Right cardiac atrium (tissue), 5 donors: ENCODE results near the gene PPP1R3F. TPM values are rescaled to one million over a fixed set of nuclear protein-coding genes. Genes with fewer than 3 reads are reported as not detected.

Experiments
- ATAC-seq, 2 donors: fragments of 200-7000 bp; cut with Tn5 transposase; one replicate each; pipeline versions ENCODE4 v1.8.0 to v1.9.1; 2020; ENCODE audit warnings: moderate library complexity in 2 of 2, mild to moderate bottlenecking in 1 of 2
- DNase-seq, 3 donors: peaks; one replicate each; pipeline ENCODE4 v3.0.0-alpha.2; 2020
- H3K27ac ChIP-seq: one replicate; pipeline ENCODE4 v1.5.1; 2013; ENCODE audit warnings: mild to moderate bottlenecking, low read length, control low read depth, moderate library complexity
- H3K27me3 ChIP-seq: one replicate; pipeline ENCODE4 v1.6.1; 2013; ENCODE audit not compliant: control insufficient read depth, insufficient read depth
- H3K4me1 ChIP-seq: one replicate; pipeline ENCODE4 v1.6.1; 2013; ENCODE audit warnings: low read length; ENCODE audit not compliant: control insufficient read depth, insufficient read depth
- H3K4me3 ChIP-seq: one replicate; pipeline ENCODE4 v1.5.1; 2013; ENCODE audit warnings: low read length, control low read depth
- H3K9me3 ChIP-seq: one replicate; pipeline ENCODE4 v1.6.1; 2013; ENCODE audit warnings: low read length; ENCODE audit not compliant: control insufficient read depth
- WGBS: extraction: QIAGEN DNeasy Blood & Tissue Kit; methylation state at CpG from one replicate; pipeline ENCODE4 v1.1.7; 2013; 5-methylcytosine and 5-hydroxymethylcytosine counted together
- intact Hi-C, 4 donors: fragments of 100-400 bp; cut with DNase I; formaldehyde crosslinking; loops; one replicate each; pipeline versions ENCODE4 v1.11.0 to v1.14.0; 2022 to 2023
- polyA plus RNA-seq: library from polyadenylated mRNA; stranded (reverse); fragments of 200-250 nt; gene quantifications from one replicate; pipeline ENCODE4 v1.2.3, GENCODE V29; 2013
- total RNA-seq, 4 donors: library from RNA; stranded (reverse); fragmentation: NEBNext Ultra II Directional; extraction: Animal tissue kit (Norgen Biotek cat#: 25700); gene quantifications; one replicate each; pipeline ENCODE4 v1.2.1, GENCODE V29; 2021
- donor health status: healthy with polysubstance abuse.
- donor health status: DM: no; HTN: yes; CAD: no.
- donor health status: DM: no; HTN: no; CAD: no.
- donor health status: DM: no; HTN: yes; CAD: no; lungs with severe emphysema.
- donor health status: DM: yes; HTN: yes; CAD: no.

Gene PPP1R3F
- total and polyA plus RNA-seq, 5 donors: 23.5 to 29.3 (median 25.1) TPM

DNA sequence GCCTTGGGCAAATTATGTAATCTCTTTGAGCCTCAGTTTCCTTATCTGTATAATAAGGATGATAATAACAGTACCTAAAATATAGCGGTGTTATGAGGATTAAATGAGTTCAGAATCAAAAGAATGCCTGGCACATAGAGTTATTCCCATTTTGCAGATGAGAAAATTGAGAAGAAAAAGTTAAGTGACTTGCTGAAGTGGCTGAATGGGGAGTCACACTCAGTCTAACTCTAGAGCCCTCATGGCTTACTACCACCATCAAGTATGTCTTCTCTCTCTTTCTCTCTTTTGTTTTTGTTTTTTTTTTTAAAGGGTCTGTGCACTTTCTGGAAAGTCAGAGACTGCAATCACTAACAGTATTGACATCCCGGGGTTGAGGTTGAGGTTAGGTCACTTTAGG is 37.1 kb upstream of the PPP1R3F start:
- ATAC-seq (no peak), DNase-seq (no peak)
- H3K4me1 ChIP-seq: no peaks in the 10 kb centered on the region
- WGBS: 97% methylated on average over 2 of the region's 2 CpGs
- no peaks in the 10 kb centered on the region for H3K9me3 ChIP-seq
- H3K4me3 ChIP-seq: no peak overlapping the region
- no peaks in the 10 kb centered on the region for H3K27me3 ChIP-seq
- H3K27ac ChIP-seq: no peak overlapping the region
- intact Hi-C loops: no loop called here

DNA sequence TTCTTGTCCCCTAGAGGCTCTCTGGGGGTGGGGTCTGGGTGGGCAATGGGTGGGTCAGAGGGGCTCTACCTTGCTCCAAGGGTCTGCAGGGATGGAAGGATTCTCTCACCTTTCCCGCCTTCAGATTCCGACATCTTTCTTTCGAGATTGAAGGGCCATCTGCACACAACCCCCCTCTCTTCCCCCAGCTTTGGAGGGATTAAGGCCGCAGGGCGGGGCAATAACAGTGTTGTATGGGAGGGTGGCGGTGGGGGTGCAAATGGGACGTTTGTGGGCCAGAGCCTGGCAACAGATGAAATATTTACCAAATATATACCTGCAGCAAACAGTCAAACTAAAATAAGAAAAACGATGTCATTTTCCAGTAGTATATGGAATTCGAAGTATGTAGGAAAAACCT is 36.4 kb upstream of the PPP1R3F start, which contains the start of gene CACNA1F:
CACNA1F (minus strand) TSS at position 165 of the 400 bp plus-strand sequence; CDS start at position 134, 31 bp downstream.
- 89% methylated on average over 9 of the region's 9 CpGs for WGBS
- no peak for DNase-seq

DNA sequence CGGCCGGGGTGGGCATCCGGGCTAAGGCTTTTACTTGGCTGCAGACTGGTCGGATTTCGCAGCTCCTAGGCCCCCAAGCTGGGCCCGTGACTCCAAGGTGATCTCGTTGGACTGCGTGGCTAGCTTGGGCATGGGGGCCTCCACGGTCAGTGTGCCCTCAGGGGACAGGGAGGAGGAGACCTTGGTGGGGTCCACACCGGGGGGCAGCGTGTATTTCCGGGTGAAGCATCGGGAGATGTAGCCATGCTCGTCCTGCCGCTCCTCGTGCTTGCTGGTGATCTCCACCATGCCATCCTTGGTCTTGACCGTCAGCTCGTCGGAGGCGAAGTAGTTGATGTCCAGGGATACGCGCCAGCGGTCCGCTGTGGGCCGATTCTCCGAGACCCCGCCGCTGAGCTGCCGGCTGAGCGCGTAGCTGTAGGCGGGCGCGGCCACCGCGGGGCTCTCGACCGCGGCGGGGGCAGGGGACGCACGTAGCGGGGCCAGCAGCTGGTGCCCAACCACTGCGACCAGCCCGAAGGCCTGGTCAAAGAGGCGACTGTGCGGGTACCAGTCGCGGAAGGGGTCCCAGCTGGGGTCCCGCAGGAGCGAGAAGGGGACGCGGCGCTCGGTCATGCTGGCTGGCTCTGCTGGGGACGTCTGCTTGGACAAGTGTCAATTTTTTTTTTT is 35.6 kb upstream of the PPP1R3F start:
- intact Hi-C loops: no loop called here
- 29% methylated on average over 55 of the region's 56 CpGs for whole genome bisulfite sequencing
- no peaks in the 10 kb centered on the region for H3K27me3 ChIP-seq
- no peaks in the 10 kb centered on the region for H3K4me1 ChIP-seq
- H3K4me3 ChIP-seq: peak overlapping the region; percentile 42
- DNase-seq (no peak), ATAC-seq (no peak)
- no peaks in the 10 kb centered on the region for H3K9me3 ChIP-seq
- H3K27ac ChIP-seq: no peak overlapping the region

More for the DNA sequence above, 36.4 kb upstream of the PPP1R3F start, which contains the start of gene CACNA1F:
- intact Hi-C loops: no loop called here
- ATAC-seq: no peak
- H3K9me3 ChIP-seq: no peaks in the 10 kb centered on the region
- peak within 1 kb of the TSS; percentile 42 for H3K4me3 ChIP-seq
- no peaks in the 10 kb centered on the region for H3K27me3 ChIP-seq
- H3K27ac ChIP-seq: no peak within 1 kb of the TSS
- H3K4me1 ChIP-seq: no peaks in the 10 kb centered on the region

DNA sequence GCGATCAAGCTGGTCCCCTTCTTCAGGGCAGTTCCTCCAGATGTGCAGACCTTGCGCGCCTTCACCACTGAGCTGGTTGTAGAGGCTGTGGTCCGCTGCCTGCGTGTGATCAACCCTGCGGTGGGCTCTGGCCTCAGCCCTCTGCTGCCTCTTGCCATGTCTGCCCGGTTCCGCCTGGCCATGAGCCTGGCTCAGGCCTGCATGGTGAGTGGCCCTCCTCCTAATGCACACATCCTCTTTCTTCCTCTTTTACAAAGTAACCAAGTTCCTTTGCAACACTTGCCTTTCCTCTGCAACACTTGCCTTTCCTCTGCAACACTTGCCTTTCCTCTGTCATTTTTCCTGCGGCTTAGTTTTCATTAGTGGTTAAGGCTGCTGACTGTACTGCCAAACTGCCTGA is 32.5 kb upstream of the PPP1R3F start:
- no peaks in the 10 kb centered on the region for H3K9me3 ChIP-seq
- no peaks in the 10 kb centered on the region for H3K27me3 ChIP-seq
- H3K27ac ChIP-seq: no peak overlapping the region
- ATAC-seq (no peak), DNase-seq (no peak)
- intact Hi-C loops: no loop called here
- WGBS: 74% methylated on average over 9 of the region's 9 CpGs
- H3K4me3 ChIP-seq: no peak overlapping the region
- H3K4me1 ChIP-seq: no peaks in the 10 kb centered on the region

DNA sequence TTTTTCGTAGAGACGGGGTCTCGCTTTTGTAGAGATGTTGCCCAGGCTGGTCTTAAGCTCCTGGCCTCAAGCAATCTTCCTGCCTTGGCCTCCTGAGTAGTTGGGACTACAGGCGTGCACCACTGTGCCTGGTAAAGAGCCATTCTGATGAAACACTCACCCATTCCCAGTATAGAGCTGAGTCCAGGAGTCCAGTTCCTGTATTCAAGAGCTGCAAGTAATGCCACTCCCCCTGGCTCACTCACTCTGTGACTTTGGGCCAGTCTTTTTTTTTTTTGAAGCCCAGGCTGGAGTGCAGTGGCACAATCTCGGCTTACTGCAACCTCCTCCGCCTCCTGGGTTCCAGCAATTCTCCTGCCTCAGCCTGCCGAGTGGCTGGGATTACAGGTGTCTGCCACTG is 30.9 kb upstream of the PPP1R3F start:
- Histone ChIP-seq H3K4me3 (no peak overlapping the region), H3K9me3 (no peaks in the 10 kb centered on the region), H3K27me3 (no peaks in the 10 kb centered on the region), H3K4me1 (no peaks in the 10 kb centered on the region), H3K27ac (no peak overlapping the region)
- DNase-seq: no peak
- no peak for ATAC-seq
- WGBS: 78% methylated on average over 7 of the region's 7 CpGs
- intact Hi-C loops: no loop called here

DNA sequence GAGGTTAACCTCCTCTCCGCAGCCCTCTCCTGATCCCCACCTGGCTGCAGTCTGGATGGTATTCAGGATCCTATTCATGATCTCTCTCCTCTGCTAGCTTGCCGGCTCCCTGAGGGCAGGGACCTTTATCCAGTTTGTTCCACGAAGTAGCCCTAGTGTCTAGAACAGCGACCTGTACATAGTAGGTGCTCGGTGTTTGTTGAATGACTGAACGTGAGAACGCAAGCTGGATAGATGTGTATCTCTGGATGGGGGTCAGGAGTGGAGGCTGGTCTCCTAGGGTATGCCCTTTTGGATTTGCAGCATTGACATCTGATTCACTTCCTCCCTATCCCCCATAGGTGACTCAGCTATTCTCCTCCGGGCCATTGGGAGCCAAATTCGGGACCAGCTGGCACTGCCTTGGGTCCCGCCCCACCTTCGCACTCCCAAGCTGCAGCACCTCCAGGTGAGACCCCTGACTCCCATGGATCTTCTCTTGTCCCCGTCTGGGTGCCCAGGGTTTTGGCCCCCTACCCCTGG is 27.0 kb upstream of the PPP1R3F start:
- no peaks in the 10 kb centered on the region for H3K4me1 ChIP-seq
- H3K27ac ChIP-seq: no peak overlapping the region
- ATAC-seq (no peak), DNase-seq (no peak)
- H3K27me3 ChIP-seq: no peaks in the 10 kb centered on the region
- 92% methylated on average over 12 of the region's 12 CpGs for WGBS
- H3K9me3 ChIP-seq: no peaks in the 10 kb centered on the region
- intact Hi-C loops: no loop called here
- no peak overlapping the region for H3K4me3 ChIP-seq

DNA sequence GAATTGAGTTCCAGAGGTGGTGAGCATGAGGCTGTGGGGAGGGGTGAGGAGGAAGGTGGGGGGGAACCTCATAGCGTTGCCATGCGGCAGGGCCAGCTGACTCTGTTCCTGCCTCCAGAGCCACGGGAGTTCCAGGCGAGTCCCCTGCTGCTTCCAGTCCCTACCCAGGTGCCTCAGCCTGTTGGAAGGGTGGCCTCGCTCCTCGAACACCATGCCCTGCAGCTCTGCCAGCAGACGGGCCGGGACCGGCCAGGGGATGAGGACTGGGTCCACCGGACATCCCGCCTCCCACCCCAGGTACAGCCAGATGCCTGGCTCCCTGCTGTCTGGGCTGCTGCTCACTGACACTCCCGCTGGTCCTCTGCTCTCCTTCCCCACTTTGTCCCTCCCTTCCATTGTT is 26.4 kb upstream of the PPP1R3F start:
- H3K4me3 ChIP-seq: no peak overlapping the region
- no peaks in the 10 kb centered on the region for H3K27me3 ChIP-seq
- no peaks in the 10 kb centered on the region for H3K4me1 ChIP-seq
- DNase-seq (no peak), ATAC-seq (no peak)
- intact Hi-C loops: no loop called here
- 87% methylated on average over 12 of the region's 12 CpGs for WGBS
- no peak overlapping the region for H3K27ac ChIP-seq
- no peaks in the 10 kb centered on the region for H3K9me3 ChIP-seq

DNA sequence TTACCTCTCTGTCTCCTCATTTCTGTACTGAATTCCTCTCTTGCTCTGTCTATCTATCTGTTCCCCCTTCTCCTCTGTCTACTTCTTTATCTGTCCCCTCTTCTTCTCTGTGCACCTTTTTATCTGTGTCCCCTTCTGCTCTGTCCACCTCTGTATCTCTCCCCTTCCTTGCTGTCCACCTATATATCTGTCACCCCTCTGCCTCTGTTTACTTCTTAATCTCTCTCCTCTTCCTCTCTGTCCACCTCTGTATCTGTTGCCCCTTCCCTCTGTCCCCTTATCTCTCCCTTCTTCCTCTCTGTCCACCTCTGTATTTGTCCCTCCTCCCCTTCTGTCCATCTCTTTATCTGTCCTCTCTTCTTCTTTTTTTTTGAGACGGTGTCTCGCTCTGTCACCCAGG is 25.4 kb upstream of the PPP1R3F start:
- Histone ChIP-seq H3K4me3 (no peak overlapping the region), H3K9me3 (no peaks in the 10 kb centered on the region), H3K27me3 (no peaks in the 10 kb centered on the region), H3K4me1 (no peaks in the 10 kb centered on the region), H3K27ac (no peak overlapping the region)
- no peak for ATAC-seq
- no peak for DNase-seq
- WGBS: 87% methylated on average over 2 of the region's 2 CpGs
- intact Hi-C loops: no loop called here

DNA sequence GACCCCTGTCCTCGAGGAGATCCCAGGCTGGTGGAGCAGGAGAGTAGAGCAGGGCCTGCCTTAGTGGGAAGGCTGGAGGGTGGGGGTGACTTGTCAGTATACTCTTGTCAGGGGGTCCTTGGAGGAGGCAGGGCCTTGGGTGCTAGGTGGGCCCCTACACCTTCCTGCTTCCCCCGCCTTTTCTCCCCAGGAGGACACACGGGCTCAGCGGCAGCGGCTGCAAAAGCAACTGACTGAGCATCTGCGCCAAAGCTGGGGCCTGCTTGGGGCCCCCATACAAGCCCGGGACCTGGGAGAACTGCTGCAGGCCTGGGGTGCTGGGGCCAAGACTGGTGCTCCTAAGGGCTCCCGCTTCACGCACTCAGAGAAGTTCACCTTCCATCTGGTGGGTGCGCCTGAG is 23.1 kb upstream of the PPP1R3F start:
- no peak overlapping the region for H3K27ac ChIP-seq
- H3K4me1 ChIP-seq: no peaks in the 10 kb centered on the region
- H3K27me3 ChIP-seq: no peaks in the 10 kb centered on the region
- 95% methylated on average over 10 of the region's 10 CpGs for WGBS
- intact Hi-C loops: no loop called here
- H3K9me3 ChIP-seq: no peaks in the 10 kb centered on the region
- no peak overlapping the region for H3K4me3 ChIP-seq
- no peak for ATAC-seq
- no peak for DNase-seq

DNA sequence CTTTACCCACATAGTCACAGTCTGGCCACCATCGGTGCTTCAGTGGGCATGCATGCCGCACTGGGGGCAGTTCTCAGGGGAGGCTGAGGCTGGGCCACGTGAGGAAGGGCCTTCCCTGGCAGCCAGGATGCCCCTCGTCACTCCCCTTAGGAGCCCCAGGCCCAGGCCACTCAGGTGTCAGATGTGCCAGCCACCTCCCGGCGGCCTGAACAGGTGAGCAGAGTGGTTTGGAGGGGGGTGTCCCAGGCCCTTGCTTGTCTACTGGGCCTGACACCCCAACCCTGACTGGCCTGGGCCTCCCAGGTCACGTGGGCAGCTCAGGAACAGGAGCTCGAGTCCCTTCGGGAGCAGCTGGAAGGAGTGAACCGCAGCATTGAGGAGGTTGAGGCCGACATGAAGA is 22.2 kb upstream of the PPP1R3F start:
- ATAC-seq (no peak), DNase-seq (no peak)
- no peak overlapping the region for H3K4me3 ChIP-seq
- H3K9me3 ChIP-seq: no peaks in the 10 kb centered on the region
- intact Hi-C loops: no loop called here
- no peaks in the 10 kb centered on the region for H3K4me1 ChIP-seq
- H3K27me3 ChIP-seq: no peaks in the 10 kb centered on the region
- WGBS: 94% methylated on average over 11 of the region's 11 CpGs
- no peak overlapping the region for H3K27ac ChIP-seq

DNA sequence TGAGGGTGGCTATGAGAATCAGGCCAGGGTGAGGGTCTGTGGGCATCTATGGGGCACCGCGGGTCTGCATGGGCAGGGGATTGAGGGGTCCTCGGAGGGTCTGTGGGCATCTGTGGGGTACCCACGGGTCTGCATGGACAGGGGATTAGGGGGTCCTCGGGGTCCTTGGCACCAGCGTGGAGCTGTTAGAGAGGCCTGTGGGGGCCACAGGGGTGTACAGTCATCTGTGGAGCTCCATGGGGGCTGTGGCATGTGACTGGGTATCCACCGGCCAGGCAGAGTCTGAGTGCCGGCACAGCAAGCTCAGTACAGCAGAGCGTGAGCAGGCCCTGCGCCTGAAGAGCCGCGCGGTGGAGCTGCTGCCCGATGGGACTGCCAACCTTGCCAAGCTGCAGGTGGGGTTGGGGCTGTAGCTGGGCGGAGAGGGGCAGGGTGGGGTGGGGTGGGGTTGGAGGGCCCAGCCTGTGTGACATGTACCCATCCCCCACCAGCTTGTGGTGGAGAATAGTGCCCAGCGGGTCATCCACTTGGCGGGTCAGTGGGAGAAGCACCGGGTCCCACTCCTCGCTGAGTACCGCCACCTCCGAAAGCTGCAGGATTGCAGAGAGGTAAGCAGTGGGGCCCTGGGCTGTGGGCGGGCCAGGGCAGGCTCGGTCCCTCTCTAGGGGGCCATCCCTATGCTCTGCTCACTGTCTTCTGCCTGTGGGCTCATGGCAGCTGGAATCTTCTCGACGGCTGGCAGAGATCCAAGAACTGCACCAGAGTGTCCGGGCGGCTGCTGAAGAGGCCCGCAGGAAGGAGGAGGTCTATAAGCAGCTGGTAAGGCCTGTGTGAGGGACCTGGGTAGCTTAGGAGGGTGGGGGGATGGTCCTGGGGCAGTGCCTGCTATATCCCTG is 21.4 kb upstream of the PPP1R3F start:
- Histone ChIP-seq H3K27me3 (no peaks in the 10 kb centered on the region), H3K27ac (no peak overlapping the region), H3K9me3 (no peaks in the 10 kb centered on the region), H3K4me3 (no peak overlapping the region), H3K4me1 (no peaks in the 10 kb centered on the region)
- DNase-seq (no peak), ATAC-seq (no peak)
- intact Hi-C loops: no loop called here
- WGBS: 84% methylated on average over 28 of the region's 28 CpGs
